Upper lobe of left lung (tissue), 6 donors: ENCODE results near the gene PROX2. TPM values are rescaled to one million over a fixed set of nuclear protein-coding genes. Genes with fewer than 3 reads are reported as not detected.

Experiments used
- ATAC-seq, 2 donors: fragments of 200-7000 bp; cut with Tn5 transposase; one replicate each; pipeline ENCODE4 v1.9.1; 2022; ENCODE audit warnings: mild to moderate bottlenecking in 2 of 2, moderate library complexity in 2 of 2; ENCODE audit not compliant: low FRiP score in 2 of 2
- DNase-seq, 2 donors: peaks; one replicate each; pipeline ENCODE4 v3.0.0-alpha.2; 2019 to 2020
- H3K27ac ChIP-seq, 4 donors: fragments of 200-600 bp; sonication (generic); one replicate each; pipeline ENCODE4 v1.5.1; 2016 to 2019
- H3K27me3 ChIP-seq, 4 donors: fragments of 200-600 bp; sonication (generic); one replicate each; pipeline ENCODE4 v1.5.1; 2017 to 2019
- H3K36me3 ChIP-seq, 4 donors: fragments of 200-600 bp; sonication (generic); one replicate each; pipeline ENCODE4 v1.5.1; 2016 to 2019
- H3K4me1 ChIP-seq, 4 donors: fragments of 200-600 bp; sonication (generic); one replicate each; pipeline ENCODE4 v1.5.1; 2018 to 2019
- H3K4me3 ChIP-seq, 4 donors: fragments of 200-600 bp; sonication (generic); one replicate each; pipeline ENCODE4 v1.5.1; 2017 to 2019; ENCODE audit warnings: mild to moderate bottlenecking in 2 of 4, moderate library complexity in 1 of 4
- H3K9me3 ChIP-seq, 4 donors: fragments of 200-600 bp; sonication (generic); one replicate each; pipeline ENCODE4 v1.5.1; 2018 to 2019
- CTCF ChIP-seq, 6 experiments: fragments of 450-650 bp in 4 of 6; fragments of 200-600 bp in 2 of 6; sonication (generic) in 2 of 6; IDR thresholded peaks; one replicate each; pipeline ENCODE4 v1.5.1; 2016 to 2019; ENCODE audit warnings: antibody characterized with exemption in 6 of 6
- EP300 ChIP-seq, 4 donors: sonication (generic); formaldehyde crosslinking; IDR thresholded peaks; one replicate each; pipeline ENCODE4 v1.5.1; 2017; ENCODE audit warnings: antibody characterized with exemption in 4 of 4, control low read depth in 2 of 4
- POLR2A ChIP-seq, 4 donors: fragments of 450-650 bp; IDR thresholded peaks; one replicate each; pipeline ENCODE4 v1.5.1; 2016 to 2017; ENCODE audit warnings: antibody characterized with exemption in 4 of 4, mild to moderate bottlenecking in 2 of 4
- POLR2AphosphoS5 ChIP-seq, 2 donors: sonication (generic); formaldehyde crosslinking; IDR thresholded peaks; one replicate each; pipeline ENCODE4 v1.5.1; 2017; ENCODE audit warnings: antibody characterized with exemption in 2 of 2
- WGBS, 2 donors: methylation state at CpG; one replicate each; pipeline ENCODE4 v1.1.5; 2017 to 2018; 5-methylcytosine and 5-hydroxymethylcytosine counted together
- total RNA-seq, 6 donors: library from RNA; depleted of rRNA in 4 of 6; stranded (reverse); fragments of >200 nt in 4 of 6; gene quantifications; one replicate each; pipeline versions ENCODE4 v1.1.0 to v1.2.1, GENCODE V29; 2016 to 2021
- donor health status: DM: no; HTN: no; CAD: no; lungs with moderate emphysema.
- donor health status: DM: no; HTN: yes; CAD: no; lungs with severe emphysema.

Gene PROX2
- total RNA-seq, 6 donors from 2014 or later: 0.07 to 0.11 TPM; not detected in 4

GRCh38 chr14:74859757-74860552 is 16.0 kb downstream of the PROX2 start:
- Histone ChIP-seq H3K4me3 (no peak overlapping the region), H3K36me3 (no peaks in the 10 kb centered on the region), H3K27ac (no peak overlapping the region), H3K9me3 (no peaks in the 10 kb centered on the region), H3K27me3 (no peaks in the 10 kb centered on the region), H3K4me1 (peaks cover 0 to 23% (median 14%) of the 10 kb centered on the region in 4 donors)
- WGBS, 2 donors: 67 to 73% methylated on average over 10 of the region's 10 CpGs
- TF ChIP-seq POLR2AphosphoS5 (IDR thresholded peaks at IDR 0.05): no peak
- TF ChIP-seq POLR2A (IDR thresholded peaks at IDR 0.05): no peak
- no peak for TF ChIP-seq CTCF (IDR thresholded peaks at IDR 0.05)
- no peak for TF ChIP-seq EP300 (IDR thresholded peaks at IDR 0.05)
- DNase-seq: no peak
- no peak for ATAC-seq

- WGBS, 2 donors: 64 to 71% methylated on average over 1 of the region's 1 CpG
- DNase-seq (no peak), ATAC-seq (no peak)
- H3K36me3 ChIP-seq: no peaks in the 10 kb centered on the region
- no peak for TF ChIP-seq POLR2A (IDR thresholded peaks at IDR 0.05)
- TF ChIP-seq POLR2AphosphoS5 (IDR thresholded peaks at IDR 0.05): no peak
- no peak for TF ChIP-seq EP300 (IDR thresholded peaks at IDR 0.05)
- TF ChIP-seq CTCF (IDR thresholded peaks at IDR 0.05): no peak
- H3K4me3 ChIP-seq: no peak overlapping the region
- H3K27me3 ChIP-seq: no peaks in the 10 kb centered on the region
- no peak overlapping the region for H3K27ac ChIP-seq
- H3K4me1 ChIP-seq: peaks cover 13 to 32% (median 27%) of the 10 kb centered on the region in 4 donors
- no peaks in the 10 kb centered on the region for H3K9me3 ChIP-seq
Measured at GRCh38 chr14:74858022-74858421, 17.9 kb downstream of the PROX2 start.

GRCh38 chr14:74856366-74856765 is 19.6 kb downstream of the PROX2 start:
- H3K4me1 ChIP-seq: peaks cover 13 to 40% (median 35%) of the 10 kb centered on the region in 4 donors
- no peak overlapping the region for H3K27ac ChIP-seq
- H3K36me3 ChIP-seq: no peaks in the 10 kb centered on the region
- TF ChIP-seq CTCF (IDR thresholded peaks at IDR 0.05) (no peak), EP300 (IDR thresholded peaks at IDR 0.05) (no peak), POLR2AphosphoS5 (IDR thresholded peaks at IDR 0.05) (no peak), POLR2A (IDR thresholded peaks at IDR 0.05) (no peak)
- DNase-seq: no peak
- no peak overlapping the region for H3K4me3 ChIP-seq
- ATAC-seq: no peak
- H3K27me3 ChIP-seq: no peaks in the 10 kb centered on the region
- WGBS, 2 donors: 79 to 82% methylated on average over 1 of the region's 1 CpG
- H3K9me3 ChIP-seq: no peaks in the 10 kb centered on the region

- Histone ChIP-seq H3K27ac (no peak overlapping the region), H3K9me3 (no peaks in the 10 kb centered on the region), H3K4me1 (peaks cover 13 to 37% (median 34%) of the 10 kb centered on the region in 4 donors), H3K36me3 (no peaks in the 10 kb centered on the region), H3K4me3 (no peak overlapping the region), H3K27me3 (no peaks in the 10 kb centered on the region)
- DNase-seq: no peak
- WGBS, 2 donors: 52 to 75% methylated on average over 4 of the region's 4 CpGs
- no peak for TF ChIP-seq EP300 (IDR thresholded peaks at IDR 0.05)
- no peak for TF ChIP-seq POLR2AphosphoS5 (IDR thresholded peaks at IDR 0.05)
- TF ChIP-seq POLR2A (IDR thresholded peaks at IDR 0.05): no peak
- no peak for TF ChIP-seq CTCF (IDR thresholded peaks at IDR 0.05)
- ATAC-seq: no peak
Measured at GRCh38 chr14:74855945-74856344, 20.0 kb downstream of the PROX2 start.

GRCh38 chr14:74855021-74855420 is 20.9 kb downstream of the PROX2 start:
- H3K4me3 ChIP-seq: no peak overlapping the region
- no peaks in the 10 kb centered on the region for H3K36me3 ChIP-seq
- WGBS, 2 donors: 64 to 66% methylated on average over 7 of the region's 7 CpGs
- DNase-seq (no peak), ATAC-seq (peak in 1 of 2 donors; percentile 57)
- no peaks in the 10 kb centered on the region for H3K9me3 ChIP-seq
- H3K27ac ChIP-seq: no peak overlapping the region
- no peak for TF ChIP-seq POLR2A (IDR thresholded peaks at IDR 0.05)
- no peak for TF ChIP-seq CTCF (IDR thresholded peaks at IDR 0.05)
- no peak for TF ChIP-seq POLR2AphosphoS5 (IDR thresholded peaks at IDR 0.05)
- TF ChIP-seq EP300 (IDR thresholded peaks at IDR 0.05): no peak
- no peaks in the 10 kb centered on the region for H3K27me3 ChIP-seq
- peaks cover 13 to 37% (median 32%) of the 10 kb centered on the region in 4 donors for H3K4me1 ChIP-seq
